NOMO-1 (cell line): ENCODE data around the gene NLRP11.

Source experiments
- DNase-seq, 2 experiments: peaks; one replicate each; lab custom pipeline; 2025; ENCODE audit not compliant: unreplicated experiment in 2 of 2; lab: John Stamatoyannopoulos, UW

NLRP11 gene

DNA sequence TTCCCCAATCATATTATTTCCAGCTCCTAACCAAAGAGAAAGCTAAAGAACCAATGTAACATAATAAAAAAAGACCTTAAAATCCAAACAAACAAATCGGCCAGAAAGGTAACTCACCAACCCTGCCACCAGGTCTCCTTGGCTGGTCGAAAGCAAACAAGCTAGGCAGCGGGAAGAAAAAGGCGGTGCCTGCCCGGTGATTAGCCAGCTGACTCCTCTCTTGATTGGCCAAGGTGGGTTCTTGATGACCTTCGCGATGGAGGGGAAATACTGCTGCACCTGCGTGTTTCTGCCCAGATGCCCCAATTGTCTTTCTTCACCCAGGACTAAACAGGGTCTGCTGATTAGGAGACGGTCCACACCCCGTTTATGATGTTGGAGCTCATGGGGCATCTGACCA lies at the start of gene NLRP11:
Gene NLRP11 (minus strand): TSS at position 154 of the 400 bp plus-strand sequence. CDS start 13,825 bp downstream, outside the sequence.
- no peak for DNase-seq

DNA sequence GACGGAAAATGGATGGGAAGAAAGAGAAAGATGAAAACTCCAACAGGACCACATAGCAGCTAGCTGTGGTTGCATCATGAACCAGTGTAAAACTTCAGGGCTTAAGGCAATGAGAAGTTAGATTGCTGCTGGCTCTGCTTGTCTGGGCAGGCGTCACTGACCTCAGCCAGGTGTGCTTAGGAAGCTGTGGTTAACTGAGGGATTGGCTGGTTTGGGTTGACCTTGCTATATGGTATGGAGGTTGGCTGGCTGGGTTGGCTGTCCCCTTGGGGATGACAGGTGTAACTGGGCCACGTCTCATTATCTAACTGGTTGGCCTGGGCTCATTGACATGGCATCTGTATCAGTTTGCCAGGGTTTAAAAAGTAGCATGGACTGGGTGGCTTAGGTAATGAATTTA lies 45.4 kb upstream of the NLRP11 start:
- DNase-seq, result no peak

DNA sequence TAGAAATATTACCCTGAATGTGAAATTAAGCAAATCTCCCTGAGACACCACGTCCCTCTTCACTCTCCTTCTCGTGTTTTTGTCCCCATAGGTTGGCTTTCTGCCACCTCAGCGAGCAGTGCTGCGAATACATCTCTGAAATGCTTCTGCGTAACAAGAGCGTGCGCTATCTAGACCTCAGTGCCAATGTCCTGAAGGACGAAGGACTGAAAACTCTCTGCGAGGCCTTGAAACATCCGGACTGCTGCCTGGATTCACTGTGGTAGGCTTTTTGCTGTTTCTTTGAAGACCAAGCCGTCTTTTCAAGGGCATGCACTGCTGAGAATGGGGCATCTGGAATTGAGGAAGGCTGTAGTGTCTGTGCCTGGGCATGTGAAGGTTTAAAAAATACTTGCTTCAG lies 38.9 kb upstream of the NLRP11 start:
- DNase-seq, result no peak

DNA sequence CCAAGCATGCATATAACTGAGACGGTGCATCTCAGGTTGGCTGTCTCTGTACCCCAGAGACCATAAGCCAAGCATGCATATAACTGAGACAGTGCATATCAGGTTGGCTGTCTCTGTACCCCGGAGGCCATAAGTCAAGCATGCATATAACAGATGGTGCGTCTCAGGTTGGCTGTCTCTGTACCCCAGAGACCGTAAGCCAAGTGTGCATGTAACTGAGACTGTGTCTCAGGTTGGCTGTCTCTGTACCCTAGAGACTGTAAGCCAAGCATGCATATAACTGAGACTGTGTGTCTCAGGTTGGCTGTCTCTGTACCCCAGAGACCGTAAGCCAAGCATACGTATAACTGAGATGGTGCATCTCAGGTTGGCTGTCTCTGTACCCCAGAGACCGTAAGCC lies 35.3 kb upstream of the NLRP11 start:
- DNase-seq, result no peak

DNA sequence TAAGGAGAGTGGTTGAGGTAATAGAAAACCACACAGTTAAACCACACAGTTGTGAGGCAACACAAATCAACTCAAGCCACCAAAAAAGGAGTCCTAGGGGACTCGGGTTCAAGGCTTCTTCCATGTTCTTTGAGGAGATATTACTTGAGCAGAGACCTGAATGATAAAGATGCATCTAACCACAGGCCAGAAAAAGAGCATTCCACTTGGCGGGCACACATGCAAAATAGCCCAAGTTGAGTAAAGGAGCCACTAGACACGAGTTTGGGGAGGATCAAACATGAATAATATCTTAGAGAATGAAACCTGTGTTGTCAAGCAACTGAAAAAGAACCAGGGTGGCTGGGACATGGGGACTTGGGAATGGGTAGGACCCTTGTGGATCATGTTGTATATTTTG lies 34.7 kb upstream of the NLRP11 start:
- no peak for DNase-seq

DNA sequence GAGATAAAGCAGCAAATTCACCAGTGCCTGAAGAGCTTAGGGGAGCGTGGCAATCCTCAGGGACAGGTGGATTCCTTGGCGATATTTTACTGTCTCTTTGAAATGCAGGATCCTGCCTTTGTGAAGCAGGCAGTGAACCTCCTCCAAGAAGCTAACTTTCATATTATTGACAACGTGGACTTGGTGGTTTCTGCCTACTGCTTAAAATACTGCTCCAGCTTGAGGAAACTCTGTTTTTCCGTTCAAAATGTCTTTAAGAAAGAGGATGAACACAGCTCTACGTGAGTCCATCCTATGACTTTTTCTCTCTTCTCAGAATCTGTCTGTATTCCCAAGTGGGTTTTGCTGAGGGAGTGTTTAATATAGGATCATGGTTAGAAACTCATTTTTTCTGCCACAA lies 27.2 kb upstream of the NLRP11 start:
- DNase-seq, result no peak

DNA sequence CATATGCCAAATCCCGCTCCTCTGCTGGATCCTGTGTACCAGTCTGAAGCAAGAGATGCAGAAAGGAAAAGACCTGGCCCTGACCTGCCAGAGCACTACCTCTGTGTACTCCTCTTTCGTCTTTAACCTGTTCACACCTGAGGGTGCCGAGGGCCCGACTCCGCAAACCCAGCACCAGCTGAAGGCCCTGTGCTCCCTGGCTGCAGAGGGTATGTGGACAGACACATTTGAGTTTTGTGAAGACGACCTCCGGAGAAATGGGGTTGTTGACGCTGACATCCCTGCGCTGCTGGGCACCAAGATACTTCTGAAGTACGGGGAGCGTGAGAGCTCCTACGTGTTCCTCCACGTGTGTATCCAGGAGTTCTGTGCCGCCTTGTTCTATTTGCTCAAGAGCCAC lies 26.6 kb upstream of the NLRP11 start:
- no peak for DNase-seq

DNA sequence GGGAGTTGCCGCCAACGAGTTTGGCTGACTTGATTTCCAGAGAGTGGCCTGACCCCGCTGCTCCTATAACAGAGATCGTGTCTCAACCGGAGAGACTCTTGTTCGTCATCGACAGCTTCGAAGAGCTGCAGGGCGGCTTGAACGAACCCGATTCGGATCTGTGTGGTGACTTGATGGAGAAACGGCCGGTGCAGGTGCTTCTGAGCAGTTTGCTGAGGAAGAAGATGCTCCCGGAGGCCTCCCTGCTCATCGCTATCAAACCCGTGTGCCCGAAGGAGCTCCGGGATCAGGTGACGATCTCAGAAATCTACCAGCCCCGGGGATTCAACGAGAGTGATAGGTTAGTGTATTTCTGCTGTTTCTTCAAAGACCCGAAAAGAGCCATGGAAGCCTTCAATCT lies 26.2 kb upstream of the NLRP11 start:
- DNase-seq, result no peak

DNA sequence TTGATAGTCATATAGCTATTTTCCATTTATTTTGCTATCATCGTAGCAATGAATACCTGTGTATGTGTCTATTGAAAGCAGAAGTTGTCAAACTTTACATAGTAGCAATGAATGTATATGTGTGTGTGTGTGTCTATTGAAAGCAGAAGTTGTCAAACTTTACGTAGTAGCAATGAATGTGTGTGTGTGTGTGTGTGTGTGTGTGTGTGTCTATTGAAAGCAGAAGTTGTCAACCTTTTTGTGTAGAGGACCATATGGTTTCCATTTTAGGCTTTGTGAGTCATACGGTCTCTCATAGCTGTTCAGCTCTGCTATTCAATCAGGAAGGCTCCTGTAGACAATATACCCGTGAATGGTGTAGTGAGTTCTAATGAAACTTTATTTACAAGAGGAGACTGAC lies 25.4 kb upstream of the NLRP11 start:
- DNase-seq, result peak; percentile 1 to 32

DNA sequence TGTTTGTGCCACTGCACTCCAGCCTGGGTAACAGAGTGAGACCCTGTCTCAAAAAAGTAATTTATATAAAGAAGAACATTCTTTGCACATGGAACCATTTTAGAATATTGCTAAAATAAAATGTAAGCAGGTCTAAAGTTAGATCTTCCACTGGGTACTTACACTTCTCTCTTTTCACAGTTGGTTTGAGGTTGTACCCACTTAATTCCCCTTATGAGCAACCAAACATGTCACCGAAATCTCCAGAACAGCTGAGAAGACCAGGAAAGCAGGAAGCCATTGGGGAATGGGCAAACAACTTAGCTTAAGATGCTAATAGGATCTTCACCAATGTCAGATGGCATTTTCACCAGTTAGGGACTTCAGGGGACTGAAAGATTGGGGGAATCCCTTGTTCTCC lies 23.4 kb upstream of the NLRP11 start:
- DNase-seq, result no peak

DNA sequence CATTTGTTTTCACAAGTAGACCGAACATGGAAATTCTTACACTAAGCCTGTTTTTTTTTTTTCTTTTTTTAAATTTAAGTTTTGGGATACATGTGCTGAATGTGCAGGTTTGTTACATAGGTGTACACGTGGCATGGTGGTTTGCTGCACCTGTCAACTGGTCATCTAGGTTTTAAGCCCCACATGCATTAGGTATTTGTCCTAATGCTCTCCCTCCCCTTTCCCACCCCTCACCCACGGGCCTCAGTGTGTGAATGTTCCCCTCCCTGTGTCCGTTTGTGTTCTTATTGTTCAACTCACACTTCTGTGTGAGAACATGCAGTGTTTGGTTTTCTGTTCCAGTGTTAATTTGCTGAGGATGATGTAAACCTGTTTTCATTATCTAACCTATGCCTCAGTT lies 7.1 kb upstream of the NLRP11 start:
- DNase-seq, result no peak

DNA sequence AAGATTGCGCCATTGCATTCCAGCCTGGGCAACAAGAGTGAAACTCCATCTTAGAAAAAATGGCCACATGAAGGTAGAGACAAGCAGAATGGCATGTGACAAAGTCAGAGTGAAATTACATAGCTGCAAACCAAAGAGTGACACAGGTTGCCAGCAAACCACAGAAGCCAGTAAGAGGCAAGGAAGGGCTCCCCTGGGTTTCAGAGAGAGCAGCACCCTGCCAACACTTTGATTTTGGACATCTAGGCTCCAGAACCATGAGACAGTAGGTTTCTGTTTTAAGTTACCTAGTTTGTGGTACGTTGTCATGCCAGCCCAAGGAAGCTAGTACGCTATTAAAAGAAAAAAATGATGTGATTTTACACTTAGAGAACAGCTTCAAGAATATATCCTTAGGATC lies 6.5 kb upstream of the NLRP11 start:
- DNase-seq, result no peak

DNA sequence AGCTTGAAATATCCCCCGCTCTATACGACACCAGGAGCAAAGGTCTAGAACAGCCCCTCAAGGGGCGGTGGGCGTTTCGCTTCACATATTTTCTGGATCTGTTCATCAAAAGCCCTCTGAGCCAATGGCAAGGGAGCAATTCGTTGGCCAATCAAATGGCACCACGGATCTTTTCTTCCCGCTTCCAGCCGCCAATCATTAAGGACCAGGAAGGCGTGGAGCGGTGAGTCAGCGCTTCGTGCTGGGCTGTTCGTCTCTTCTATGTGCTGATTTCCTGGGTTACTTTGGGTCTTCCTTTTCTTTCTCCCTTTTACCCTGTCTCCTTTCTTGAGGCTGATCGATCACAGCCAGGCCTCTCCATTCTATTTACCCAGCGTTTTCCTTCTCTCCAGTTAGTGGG lies 4.5 kb upstream of the NLRP11 start, which contains the start of gene NLRP4:
Gene NLRP4 (plus strand): TSS at position 201 of the 400 bp plus-strand sequence. CDS start 15,541 bp downstream, outside the sequence.
- DNase-seq, result no peak

DNA sequence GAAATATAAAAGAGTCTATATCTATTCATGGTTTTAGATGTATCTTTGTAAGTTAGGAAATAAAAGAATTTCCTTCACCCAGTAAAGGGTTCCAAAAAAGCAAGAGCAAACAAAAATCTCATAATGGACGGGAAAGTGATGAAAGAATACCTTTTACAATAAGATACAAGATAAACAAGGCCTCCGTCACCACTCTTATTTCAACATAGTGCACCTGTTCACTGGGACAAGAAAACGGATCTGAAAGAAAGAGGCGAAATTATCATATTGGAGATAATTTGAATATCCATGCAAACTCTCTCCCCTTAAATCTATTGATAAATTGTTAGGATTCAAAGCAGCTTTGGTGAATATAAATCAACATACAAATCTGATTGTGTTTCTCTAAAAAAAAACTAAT lies 877 bp upstream of the NLRP11 start:
- DNase-seq, result no peak

DNA sequence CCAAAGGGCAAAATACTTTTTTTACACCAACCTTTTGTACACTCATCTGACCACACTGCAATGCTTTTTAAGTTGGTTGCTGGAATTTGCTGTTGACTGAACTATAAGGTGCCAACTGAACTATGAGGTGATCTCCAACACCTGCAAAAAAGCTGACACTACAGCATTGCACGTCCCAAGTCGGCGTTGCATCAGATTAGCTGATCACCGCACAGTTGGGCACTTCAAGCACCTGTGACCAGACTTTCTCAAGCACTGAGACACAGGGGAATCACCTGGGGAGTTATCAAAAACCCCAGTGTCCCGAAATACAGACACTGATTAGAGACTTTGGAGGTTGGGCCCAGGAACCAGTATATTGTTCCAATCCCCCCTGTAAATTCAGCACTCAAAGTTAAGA lies 1.1 kb downstream of the NLRP11 start:
- DNase-seq, result no peak

DNA sequence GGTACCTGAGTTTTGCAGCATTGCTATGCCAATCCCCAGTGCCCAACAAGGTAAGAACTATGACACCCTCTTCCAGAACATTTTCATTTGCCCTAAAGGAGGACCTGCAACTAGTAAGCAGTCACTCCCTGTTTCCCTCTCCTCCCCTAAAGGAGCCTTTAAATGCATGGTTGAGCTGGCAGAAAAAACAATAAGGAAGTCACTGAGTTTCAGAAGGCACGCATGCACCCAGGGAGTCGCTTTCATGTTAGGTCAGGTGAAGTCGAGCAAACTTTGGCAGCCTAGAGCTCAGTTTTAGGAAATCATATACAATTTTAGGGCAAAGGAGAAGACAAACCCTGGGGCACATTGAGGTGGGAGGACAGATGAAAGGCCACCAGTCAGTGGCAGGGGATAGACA lies 11.8 kb downstream of the NLRP11 start:
- DNase-seq, result no peak

DNA sequence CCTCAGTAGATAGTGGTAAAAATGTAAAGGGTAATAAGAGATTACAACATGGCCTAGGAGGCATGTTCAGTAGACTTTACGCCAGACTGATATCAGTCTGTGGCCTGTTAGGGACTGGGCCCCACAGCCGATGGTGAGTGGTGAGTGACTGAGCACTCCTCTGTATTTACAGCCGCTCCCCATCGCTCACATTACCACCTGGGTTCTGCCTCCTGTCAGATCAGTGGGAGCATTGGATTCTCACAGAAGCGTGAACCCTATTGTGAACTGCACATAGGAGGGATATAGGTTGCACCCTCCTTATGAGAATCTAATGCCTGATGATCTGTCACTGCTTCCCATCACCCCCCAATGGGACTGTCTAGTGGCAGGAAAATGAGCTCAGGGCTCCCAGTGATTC lies 17.9 kb downstream of the NLRP11 start:
- no peak for DNase-seq

DNA sequence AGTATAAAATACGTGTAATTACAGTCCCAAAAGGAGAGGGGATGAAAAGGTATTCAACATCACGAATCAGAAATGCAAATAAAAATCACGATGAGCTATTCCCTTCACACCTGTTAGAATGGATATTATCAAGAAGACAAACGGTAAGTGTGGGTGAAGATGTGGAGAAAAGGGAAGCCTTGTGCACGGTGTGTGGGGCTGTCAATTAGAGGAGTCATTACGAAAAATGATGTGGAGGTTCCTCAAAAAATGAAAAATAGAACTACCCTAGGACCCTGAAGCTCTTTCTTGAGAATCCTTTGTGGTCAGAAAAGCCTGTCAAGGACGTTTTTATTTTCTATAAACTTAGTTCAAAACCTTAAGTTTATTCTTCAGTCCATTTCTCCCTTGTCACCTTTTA lies 19.4 kb downstream of the NLRP11 start:
- no peak for DNase-seq

DNA sequence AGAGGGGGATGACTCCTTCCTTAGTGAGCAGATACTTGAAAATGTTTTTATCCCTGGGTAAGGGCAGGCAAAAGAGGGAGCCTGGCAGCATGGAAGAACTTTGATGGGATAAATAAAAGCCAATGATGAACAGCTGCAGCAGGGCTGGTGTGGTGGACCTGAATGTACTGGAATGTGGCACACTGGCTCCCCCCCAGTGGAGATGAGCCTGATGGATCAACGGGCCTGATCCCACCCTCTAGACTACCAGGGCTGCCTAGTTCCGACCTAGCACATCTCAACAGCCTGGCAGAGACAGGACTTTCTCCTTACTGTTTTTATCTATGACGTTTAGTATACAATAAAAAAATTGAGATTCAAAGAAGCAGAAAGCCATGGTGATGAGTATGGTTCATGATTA lies 20.5 kb downstream of the NLRP11 start:
- DNase-seq, result no peak

DNA sequence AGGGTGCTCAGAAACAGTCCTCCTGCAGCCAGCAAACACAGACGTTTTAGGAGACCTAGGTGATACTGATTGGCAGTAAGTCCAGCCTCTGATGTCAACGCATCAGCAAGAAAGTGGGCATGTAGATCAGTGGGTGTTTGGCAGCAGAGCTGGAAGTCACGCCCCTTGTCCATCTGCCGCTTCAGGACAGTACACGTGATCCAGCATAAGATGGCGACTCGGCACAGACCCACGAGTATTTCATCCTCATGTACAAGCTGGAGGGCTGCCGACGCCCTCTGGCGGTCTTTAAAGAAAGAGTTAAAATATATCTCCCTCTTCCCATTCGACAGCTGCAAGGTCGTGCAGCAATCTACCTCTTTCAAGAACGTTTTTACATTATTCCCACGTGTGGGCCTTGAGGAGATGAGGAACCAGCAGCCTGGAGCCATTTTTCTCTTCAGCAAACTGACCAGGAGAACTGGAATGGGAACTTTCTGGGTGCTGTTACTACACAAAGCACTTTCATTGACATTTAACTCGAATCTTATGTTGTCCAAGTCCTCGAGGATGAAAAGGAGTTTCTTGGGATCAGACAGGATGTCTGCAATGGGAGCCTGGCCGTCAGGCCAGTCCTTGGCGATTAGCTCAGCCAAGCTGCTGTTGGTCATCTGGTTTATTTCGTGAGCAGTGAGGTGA lies 22.3 kb downstream of the NLRP11 start:
- peak; percentile 41 to 72 for DNase-seq

DNA sequence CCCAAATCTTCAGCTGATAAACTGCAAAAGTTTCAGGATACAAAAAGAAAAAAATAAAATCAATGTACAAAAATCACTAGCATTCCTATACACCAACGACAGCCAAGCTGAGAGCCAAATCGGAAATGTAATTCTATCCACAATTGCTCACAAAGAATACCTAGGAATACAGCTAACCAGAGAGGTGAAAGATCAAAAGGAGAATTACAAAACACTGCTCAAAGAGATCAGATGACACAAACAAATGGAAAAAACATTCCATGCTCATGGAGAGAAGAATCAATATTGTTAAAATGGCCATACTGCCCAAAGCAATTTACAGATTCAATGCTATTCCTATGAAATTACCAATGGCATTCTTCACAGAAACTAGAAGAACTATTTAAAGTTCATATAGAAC lies 29.5 kb downstream of the NLRP11 start:
- no peak for DNase-seq

DNA sequence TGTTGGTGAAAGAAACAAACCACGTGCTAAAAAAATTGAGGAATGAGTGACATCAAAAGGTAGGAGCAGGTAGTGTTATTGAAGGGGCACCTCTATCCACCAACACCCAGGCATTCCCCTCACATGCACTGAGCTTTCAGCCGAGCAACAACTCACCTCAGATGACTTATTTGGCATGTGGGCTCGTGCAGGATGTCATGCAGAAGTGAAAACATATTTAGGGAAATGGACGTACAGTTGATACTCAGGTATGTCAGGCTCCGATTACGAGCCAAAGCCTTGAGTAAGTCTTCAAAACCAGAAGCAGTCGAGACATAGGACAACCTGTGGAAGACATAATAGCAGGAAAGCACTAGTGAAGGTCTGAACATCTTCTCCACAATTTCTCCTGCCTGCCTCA lies 30.4 kb downstream of the NLRP11 start:
- no peak for DNase-seq

DNA sequence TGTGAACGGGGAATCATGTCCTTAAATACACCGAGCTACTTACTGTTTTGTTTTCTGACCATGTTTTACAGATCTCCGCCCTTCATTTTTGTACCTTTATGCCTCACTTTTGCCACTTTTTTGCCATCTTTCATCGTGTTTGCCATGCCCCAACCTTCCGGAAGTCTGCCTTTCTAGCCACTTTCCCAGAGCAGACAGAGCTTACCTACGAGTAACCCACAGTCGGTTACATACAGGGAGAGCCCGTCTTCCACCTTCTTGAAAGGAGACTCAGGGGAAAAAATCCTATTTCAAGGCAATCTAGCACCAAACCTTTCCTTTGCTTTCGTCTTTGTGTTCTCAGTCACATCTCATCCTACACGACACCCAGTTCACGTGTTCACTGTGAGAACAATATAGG lies 36.8 kb downstream of the NLRP11 start:
- DNase-seq, result no peak
